ENCODE measurements around the gene FLRT1.

The FLRT1 gene

DNA sequence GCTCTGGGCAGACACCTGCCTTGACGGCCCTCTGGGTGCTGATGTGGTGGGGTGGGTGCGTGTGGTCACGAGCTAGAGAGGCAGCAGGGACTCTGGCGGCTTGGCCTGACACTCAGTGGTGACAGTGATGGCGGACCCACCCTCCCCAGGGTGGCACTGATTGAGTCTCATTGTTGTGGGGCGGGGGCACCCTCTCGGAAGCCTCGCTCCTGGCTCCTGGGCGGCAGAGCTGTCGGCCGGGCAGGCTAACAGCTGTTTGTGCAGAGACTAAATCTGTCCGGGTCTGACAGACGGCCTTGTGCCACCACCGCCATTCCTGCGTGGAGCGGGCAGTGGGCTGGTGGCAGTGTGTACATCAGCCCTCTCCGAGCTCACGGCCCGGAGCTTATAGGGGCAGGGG lies 15.6 kb downstream of the FLRT1 start:
- DNase-seq: no peak

DNA sequence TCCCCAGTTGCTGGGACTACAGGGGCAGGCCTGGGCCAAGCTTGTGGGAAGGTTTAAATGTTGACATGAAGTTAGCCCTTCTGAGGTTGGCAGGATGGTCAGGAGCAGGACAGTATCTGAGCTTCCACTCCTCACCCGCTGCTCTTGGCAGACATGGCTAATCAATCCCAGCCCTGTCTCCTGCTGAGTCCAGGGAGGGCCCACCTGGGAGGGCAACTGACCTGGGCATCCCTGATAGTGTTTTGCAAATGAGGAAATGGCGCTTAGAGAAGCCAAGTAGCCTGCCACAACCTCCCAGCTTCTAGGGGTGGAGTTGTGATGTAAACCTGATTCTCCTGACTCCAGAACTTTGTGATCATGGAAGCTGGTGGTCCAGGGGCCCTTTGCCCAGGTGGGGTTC lies 16.7 kb downstream of the FLRT1 start:
- DNase-seq: no peak

DNA sequence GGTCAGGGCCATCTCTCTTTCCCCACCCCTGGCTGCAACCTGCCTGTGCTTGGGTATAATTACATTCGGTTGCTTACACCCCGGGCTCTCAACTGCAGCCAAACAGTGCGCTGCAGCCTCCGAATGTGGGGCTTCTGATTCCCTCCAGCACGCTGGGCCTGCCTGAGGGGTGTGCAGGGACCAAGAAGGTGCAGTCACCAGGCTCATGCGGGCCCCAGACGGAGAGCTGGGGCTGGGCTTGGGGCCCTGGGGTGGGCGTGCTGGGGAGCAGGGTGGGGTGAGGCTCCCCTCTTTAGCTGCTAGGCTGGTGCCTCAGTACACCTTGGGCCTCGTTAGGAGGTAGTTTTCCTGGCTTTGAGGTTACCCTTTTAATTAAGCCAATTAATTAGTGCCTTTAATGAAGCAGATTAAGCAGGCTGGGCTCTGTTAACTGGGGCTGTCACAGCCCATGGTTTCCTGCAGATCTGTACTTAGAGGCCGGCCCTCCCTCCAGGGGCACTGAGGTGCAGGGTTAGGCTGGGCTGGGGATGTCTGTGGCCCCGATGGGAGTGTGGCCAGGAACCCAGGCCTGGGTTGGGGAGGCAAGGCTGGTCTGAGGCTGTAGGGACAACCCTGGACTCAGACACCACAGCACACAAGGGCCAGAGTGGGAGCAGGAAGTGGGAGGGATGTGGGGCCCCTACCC lies 17.3 kb downstream of the FLRT1 start:
- no peak for DNase-seq

DNA sequence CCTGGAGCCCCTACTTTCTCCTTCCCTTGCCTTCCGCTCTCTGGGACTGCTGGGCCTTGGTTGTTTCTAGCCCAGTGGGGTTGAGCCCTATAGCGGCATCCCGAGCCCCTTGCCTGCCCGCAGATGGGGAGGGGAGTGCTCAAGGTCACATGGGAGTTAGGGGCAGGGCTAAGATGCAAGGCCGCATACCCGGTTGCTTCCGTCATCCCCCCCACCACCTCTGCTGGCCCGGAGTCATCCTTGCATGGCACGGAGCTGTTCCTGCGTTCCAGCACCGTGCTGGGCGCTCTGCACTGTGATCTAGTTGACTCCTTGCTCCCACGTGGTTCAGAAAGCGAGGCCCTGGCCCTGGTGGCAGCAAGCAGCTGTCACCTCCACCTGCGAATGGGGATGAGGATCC lies 18.0 kb downstream of the FLRT1 start:
- DNase-seq: no peak

DNA sequence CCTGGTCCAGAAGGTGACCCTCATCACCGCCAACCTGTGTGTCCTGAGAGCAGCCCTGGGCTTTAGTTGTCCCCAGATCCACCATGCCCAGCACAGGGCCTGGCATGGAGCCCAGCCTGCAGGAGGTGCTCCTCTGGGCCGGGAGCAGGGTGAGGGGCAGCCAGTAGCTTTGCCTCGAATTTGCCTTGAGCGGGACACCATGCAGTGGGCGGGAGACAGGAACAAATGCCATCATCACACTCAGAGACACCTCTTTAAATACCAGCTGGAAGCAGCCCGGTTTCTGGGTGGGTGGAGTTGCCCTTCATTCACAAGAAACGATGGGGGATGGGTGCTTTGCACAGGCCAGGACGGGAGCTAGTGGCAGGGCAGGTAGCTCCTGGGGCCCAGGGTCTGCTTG lies 19.3 kb downstream of the FLRT1 start:
- DNase-seq: no peak

DNA sequence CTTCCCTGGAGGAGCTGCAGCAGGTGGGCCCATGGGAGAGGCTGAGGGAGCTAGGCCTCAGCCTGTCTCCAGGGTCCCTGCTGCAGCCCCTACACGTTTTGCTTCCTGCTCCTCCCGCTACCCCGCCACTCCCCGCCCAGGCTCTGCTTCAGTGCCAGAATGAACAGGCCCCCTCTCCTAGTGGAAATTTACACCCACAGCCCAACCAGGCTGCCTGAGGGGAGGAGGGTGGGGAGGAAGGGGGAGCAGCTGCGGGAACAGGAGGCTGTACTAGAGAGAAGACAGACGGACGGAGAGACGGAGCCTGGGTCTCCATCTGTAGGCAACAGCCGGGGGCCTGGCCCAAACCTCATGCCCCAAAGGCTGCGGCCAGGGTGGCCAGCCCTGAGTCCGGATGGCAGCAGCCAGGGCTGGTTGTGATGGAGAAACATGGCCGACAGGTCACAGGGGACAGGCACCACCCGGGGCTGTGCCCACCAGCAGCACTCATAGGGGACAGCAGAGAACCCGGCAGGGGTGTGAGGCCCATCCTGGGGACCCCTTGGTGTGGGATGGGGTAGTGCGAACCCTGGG lies 20.6 kb downstream of the FLRT1 start:
- no peak for DNase-seq

DNA sequence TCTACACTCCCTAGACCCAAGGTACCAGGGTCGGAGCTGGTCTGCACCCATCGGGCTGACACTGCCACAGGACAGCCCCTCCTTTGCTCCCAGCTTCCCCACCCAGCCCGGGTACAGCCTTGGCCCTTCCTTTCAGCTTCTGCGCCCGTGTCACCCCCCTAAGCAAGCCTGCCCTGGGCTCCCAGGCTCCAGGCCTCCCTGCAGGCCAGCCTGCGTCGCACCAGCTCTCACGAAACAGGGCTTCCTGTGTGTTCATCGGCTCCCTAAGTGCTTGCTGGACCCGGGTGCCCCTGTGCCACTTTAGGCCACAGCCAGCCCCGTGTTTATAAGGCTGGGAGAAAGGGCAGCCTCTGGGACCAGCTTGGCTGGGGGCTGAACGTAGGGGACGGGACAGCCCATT lies 21.1 kb downstream of the FLRT1 start:
- DNase-seq: no peak

DNA sequence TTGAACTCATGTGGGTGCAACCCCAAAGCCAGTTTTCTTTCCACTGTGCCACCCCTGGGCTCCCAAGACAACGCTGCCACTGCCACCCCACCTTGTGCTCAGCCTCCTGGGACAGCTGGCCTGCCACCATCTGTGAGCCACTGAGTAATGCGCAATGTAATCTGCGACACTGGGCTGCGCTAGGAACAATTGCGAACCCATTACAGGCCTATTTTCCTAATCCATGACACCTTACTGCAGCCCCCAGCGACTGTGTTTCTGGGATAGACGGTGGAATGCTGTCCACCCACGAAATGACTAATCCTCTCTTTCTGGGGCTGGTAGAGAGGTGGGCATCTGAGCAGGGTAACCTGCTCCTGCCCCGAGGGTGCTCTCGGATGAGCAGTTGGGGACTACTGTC lies 22.2 kb downstream of the FLRT1 start:
- no peak for DNase-seq

DNA sequence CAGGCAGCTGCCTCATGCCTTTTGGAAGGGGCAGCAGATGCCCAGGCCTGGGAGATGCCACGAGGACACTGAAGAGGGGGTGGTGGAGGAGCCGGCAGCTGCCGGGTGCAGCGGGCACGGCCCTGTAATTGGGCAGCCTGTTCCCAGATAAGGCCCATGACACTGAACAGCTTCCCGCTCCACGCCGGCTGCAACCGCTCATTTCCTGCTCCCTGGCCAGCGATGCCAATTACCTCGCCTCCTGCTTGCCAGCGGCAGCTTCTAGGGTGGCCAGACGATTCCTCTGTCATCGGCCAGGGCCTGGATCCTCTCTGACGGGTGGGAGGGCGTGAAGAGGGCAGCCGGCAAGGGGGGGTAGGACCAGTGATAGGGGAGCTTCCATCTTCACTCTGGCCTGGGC lies 22.8 kb downstream of the FLRT1 start:
- no peak for DNase-seq

DNA sequence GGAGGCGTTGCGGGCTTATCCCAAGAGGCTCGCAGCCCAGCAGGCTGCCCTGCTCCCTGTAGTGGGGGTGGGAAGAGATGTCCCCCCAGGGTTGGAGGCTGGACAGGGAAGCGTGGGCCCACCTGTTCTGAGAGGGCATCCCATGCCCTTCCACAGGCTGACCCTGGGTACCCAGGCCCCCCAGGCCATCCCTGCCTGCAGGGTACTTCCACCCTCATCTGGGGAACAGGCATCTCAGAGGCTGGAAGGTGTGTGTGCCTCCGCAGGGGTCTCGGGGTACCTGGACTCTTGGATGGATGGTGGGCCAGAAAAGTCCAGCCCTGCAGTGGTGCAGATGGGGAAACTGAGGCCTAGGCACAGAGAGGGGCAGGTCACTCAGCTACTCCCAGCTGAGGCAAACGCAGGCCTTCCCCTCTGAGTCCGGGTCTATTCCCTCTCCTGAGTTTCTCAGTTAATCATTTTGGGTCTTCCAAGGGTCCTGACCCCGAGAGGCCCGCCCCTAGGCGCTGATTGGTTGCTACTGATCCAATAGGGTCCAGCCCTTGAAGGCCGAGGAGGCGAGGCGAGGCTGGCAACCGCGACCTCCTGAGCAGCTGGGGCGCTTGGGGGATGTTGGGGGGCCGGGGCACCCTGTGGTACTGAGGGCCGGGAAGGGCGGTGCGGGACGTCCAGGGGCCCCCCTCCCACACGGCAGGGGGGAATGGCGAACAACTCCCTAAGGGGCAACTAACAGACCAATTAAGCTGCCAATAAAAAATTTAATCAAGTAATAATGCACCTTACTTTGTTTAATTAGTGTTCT lies 23.8 kb downstream of the FLRT1 start:
- DNase-seq: no peak

DNA sequence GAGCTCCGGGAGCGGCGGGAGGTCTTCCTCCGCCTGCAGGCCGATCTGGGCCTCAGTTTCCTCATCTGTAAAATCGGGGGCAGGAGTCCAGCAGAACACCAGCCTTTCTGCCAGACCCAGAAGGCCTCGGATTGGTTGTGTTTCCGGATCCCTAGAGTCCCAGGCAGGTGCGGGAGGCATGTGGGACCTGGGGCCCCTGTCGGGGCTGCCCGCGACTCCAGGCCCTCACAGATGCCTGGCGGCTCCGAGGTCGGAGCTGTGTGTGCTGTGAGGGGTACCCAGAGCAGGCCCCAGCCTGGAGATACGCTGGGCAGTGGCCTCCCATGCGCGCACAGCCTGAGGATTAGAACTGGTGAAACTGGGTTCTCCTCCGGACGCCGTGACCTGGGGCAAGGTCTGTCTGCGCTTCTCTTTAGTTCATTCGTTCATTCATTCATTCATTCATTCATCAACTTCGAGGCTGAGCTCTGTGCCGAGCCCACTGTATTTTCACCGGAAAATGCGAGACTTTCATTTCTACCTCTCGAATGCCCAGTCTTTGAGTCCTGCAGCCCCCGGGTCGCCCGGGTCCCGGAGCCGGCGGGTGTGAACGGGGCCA lies 24.6 kb downstream of the FLRT1 start:
- DNase-seq: no peak

DNA sequence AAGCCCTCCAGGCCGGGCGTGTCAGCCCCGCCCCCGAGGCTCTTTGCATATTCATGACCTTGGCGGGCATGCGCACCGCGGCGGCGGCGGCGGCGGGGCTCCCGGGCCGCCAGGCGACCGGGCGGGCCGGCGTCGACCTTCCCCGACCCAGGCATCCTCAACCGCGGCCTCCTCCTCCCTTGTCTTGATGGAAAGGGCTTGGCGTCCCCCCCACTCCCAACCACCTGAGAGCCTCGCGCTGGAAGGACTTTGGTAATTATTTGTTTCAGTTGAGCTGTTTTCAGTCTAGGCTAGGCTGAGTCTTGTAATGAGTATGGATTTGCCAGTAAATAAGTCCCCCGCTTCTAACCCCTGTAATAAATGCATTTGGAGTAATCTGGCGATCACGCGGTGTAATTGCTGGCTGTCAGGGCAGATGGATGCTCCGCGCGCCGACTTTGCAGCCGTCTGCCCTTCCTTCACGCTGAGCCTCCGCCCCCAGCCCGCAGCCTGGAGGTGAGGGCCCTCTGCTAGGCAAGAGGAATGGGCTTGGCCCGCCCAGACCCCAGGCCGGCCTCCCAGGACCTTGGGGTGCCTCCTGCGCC lies 25.2 kb downstream of the FLRT1 start:
- DNase-seq: peak; percentile 25

DNA sequence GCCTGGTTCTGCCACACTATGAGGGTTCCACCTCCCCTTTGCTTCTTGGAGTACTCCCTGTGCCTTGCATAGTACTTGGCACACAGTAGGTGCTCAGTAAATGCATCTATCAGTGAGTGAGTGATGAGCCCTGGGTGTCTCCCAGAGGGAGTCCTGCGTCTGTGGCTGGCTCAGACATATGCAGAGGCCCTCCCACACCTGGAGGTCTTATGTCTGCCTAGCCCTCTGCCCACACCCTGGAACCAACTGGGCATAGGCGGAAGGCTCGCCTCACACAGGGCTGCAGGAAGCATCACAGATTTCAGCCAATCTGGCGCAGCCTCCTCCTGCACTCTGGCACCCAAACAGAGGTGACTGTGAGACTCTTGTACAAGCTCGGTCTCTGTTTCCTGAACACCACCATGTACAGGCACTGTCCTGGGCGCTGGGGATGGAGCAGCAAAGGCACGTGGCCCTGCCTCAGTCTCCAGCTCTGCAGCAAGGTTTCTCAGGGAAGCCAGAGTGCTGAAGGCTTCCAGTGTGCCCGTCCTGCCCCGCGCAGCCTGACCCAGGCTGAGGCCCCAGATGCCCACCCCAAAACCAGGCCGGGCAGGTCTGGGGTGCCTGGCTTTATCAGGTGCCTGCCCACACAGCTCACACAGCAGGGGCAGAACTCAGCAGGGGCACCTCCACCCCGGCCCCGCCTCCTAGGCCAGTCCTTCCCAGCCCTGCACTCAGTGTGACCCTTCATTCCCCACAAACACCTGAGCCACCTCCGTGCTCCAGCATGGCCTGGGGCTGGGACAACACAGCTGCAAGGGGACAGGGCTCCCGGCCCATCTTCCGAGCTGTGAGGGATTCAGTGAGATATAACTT lies 26.7 kb downstream of the FLRT1 start:
- no peak for DNase-seq

DNA sequence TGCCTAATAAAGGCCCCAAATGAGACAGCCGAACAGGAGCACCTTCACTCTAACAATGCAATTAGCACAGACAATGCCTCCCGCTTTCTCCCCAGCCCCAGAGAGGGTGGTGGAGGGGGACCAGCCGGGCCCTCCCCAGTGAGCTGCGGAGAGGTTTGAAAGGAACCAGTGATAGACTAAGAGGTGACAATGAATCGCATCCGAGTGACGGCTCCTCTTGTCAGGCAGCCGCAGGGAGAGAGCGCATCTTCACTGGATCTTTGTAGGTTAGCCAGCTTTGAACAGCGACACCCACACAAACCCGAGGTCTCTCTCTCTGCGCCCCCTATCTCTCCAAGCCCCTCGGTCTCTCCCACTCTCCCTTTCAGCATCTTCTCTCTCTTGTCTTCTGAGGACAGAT lies 28.0 kb downstream of the FLRT1 start:
- DNase-seq: no peak

DNA sequence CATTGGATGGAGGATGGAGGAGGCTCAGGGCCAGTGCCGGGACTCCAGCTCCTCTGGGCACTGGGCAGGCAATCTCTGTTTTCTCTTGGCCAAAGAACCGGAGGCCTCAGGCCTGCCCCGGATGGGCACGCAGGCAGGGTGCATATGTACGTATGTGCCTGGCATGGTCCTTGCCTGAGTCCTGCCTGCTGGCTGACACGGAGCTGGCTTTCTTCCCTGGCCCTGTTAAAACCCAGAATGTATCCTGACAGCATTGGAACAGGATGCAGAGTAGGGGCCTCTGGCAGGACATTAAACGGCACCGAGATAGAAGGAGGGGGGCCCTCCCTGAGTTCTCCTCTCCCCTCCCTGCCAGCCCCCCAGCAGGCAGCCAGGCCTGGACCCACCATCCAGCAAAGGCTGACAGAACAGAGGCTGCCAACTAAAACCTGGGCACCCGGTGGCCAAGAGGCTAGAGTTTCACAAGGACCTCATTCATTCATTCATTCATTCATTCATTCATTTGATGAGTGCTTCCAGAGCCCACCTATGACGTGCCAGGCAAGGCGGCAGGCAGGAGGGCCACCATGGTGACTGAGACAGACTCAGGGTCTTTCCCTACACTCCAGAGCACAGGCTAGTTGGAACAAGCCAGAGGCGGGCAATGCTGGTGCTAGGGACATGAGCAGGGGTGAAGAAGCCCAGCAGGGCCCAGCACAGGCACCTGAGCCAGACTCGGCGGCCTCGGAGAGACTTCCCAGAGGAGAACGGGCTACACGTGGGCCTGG lies 28.8 kb downstream of the FLRT1 start:
- DNase-seq: no peak

DNA sequence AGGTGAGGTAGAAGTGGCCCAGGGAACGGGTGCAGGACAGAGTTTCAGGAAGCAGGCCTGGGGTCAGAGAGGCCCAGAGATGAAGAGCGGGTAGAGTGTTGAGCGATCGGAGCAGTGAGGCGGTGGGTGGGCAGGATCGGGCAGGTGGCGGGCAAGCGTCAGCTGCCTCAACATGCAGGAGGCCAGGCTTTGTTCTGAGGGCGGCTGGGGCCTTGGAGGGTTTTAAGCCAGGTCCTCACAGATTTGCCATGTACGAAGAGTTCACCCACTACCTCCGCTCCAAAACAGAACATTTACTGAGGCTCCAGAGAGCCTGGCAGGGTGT lies 29.4 kb downstream of the FLRT1 start:
- no peak for DNase-seq

DNA sequence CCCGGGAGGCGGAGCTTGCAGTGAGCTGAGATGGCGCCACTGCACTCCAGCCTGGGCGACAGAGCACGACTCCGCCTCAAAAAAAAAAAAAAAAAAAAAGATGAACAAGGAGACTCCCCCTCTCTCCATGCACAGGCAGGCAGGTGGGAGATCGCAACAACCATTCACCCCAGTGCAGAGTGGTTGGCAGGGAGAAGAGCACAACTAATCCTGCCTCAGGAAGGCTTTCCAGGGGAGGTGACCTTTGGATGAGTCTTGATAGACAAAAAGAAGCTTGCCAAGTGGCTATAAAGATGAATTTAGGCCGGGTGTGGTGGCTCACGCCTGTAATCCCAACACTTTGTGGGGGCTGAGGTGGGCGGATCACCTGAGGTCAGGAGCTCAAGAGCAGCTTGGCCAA lies 30.0 kb downstream of the FLRT1 start:
- DNase-seq: no peak

DNA sequence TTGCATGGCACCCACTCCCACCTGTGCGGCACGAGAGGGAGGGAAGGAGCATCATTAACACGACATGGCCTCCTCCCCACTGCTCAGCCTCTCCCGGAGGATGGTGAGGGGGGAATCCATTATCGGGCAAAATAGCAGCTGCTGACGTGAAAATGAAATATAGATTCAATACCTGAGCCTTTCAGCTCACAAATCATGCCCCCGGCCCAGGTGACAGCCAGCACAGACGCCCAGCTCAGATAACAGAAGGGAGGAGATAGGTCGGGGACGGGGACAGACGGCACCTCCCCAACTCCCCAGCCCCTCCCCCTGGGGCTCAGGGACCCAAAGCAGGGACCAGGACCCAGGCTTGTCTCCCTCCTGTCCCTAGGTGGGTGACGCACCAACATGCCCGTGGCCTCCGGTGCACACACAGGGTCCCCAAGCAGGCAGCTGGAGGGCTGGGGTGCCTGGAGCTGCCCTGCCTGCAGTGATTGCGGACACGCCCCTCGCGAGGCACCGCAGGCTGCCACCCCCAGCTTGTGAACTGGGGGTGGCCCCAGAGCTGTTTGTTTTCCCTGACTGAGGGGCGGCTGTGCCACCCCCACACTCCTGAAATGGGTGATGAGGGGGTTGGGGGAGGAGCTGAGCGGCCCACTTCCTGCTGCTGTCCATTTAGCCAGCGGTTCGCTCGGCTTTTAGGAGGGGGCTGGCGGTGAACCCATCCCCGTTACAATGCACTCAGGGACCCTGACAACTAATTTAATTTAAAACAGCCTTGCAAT lies 31.7 kb downstream of the FLRT1 start:
- DNase-seq: no peak

DNA sequence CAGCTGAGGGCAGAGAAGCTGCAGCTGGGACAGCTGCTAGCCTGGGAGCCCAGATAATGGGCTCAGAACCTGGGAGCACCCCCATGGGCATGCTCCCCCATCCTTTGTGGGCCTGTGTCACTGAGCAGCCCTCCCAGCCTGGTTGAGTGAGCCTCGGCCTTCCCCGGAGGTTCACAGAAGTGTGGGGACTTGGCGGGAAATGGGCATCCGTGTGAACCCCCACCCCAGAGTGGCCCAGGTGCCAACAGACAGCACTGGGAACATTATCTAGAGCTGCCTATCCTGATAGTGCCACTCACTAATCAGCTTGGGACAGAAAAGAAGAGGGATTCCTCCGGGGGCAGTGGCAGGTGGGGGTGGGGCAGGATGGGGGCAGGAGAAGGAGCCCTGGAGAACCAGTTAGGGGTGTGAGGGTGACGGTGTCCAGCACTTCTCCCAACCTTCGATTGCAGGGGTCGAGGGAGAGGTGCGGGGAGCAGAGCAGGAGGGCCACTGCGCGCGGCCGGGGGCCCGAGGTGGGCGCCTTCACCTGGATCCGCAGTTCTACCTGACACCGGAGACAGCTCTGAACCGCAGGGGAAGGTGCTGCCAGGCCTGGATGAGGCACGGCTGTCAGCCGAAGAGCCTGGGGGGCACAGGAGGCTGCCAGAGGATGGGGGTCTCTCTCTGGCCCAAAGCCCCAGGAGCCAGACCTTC lies 33.1 kb downstream of the FLRT1 start:
- DNase-seq: no peak
